ENCODE data around the gene CSTPP1.
"Not testable (repeated sequence)": the region's sequence is repeated elsewhere in the genome, so short reads cannot be mapped to it uniquely, and the experiment has no call there.

The CSTPP1 gene

GRCh38 chr11:47071791-47072261 is 135.3 kb downstream of the CSTPP1 start:
- Histone ChIP-seq H3K9me2 (ENCODE audit: low read depth, low read length) (no peaks in the 10 kb centered on the region), H4K20me1 (ENCODE audit: insufficient read depth, low read length) (no peaks in the 10 kb centered on the region), H3K27me3 (ENCODE audit: insufficient read depth, low read length) (no peaks in the 10 kb centered on the region), H3K9me3 (ENCODE audit: low read length) (no peaks in the 10 kb centered on the region), H3K4me3 (ENCODE audit: low read depth, low read length, poor library complexity, severe bottlenecking) (no peak overlapping the region), H3K36me3 (ENCODE audit: insufficient read depth, low read length) (no peaks in the 10 kb centered on the region), H2AFZ (ENCODE audit: low read length) (no peak overlapping the region), H3K4me2 (ENCODE audit: low read length) (no peak overlapping the region), H3K79me2 (ENCODE audit: insufficient read depth, low read length) (no peaks in the 10 kb centered on the region), H3K9ac (ENCODE audit: low read length) (no peak overlapping the region), H3K27ac (ENCODE audit: low read depth, low read length, poor library complexity, severe bottlenecking) (no peak overlapping the region), H3K4me1 (ENCODE audit: insufficient read depth, low read length, severe bottlenecking) (no peaks in the 10 kb centered on the region), H3F3A (ENCODE audit: insufficient read depth, low read length) (no peaks in the 10 kb centered on the region)
- TF ChIP-seq EZH2 (IDR thresholded peaks at IDR 0.05; ENCODE audit: borderline replicate concordance, low read length): no peak
- TF ChIP-seq CTCF (IDR thresholded peaks at IDR 0.05; ENCODE audit: low read length): no peak

- Histone ChIP-seq H3K4me2 (ENCODE audit: low read length) (no peak overlapping the region), H3K4me1 (ENCODE audit: insufficient read depth, low read length, severe bottlenecking) (no peaks in the 10 kb centered on the region)
- TF ChIP-seq CTCF (IDR thresholded peaks at IDR 0.05; ENCODE audit: low read length) (no peak), EZH2 (IDR thresholded peaks at IDR 0.05; ENCODE audit: borderline replicate concordance, low read length) (no peak)
Measured at GRCh38 chr11:47078751-47079521, 142.4 kb downstream of the CSTPP1 start.

GRCh38 chr11:47080775-47081174 is 144.2 kb downstream of the CSTPP1 start:
- not testable (repeated sequence) for H3K9me2 ChIP-seq (ENCODE audit: low read depth, low read length); H3F3A ChIP-seq (ENCODE audit: insufficient read depth, low read length); H3K79me2 ChIP-seq (ENCODE audit: insufficient read depth, low read length); H3K36me3 ChIP-seq (ENCODE audit: insufficient read depth, low read length); H3K9ac ChIP-seq (ENCODE audit: low read length); H3K27ac ChIP-seq (ENCODE audit: low read depth, low read length, poor library complexity, severe bottlenecking); H2AFZ ChIP-seq (ENCODE audit: low read length); H4K20me1 ChIP-seq (ENCODE audit: insufficient read depth, low read length); H3K4me1 ChIP-seq (ENCODE audit: insufficient read depth, low read length, severe bottlenecking); H3K27me3 ChIP-seq (ENCODE audit: insufficient read depth, low read length); H3K9me3 ChIP-seq (ENCODE audit: low read length); H3K4me2 ChIP-seq (ENCODE audit: low read length); H3K4me3 ChIP-seq (ENCODE audit: low read depth, low read length, poor library complexity, severe bottlenecking)

More at GRCh38 chr11:47078751-47079521, 142.4 kb downstream of the CSTPP1 start:
- H3K27me3 ChIP-seq (ENCODE audit: insufficient read depth, low read length): no peaks in the 10 kb centered on the region
- H3K9ac ChIP-seq (ENCODE audit: low read length): no peak overlapping the region
- H3F3A ChIP-seq (ENCODE audit: insufficient read depth, low read length): no peaks in the 10 kb centered on the region
- no peaks in the 10 kb centered on the region for H3K9me2 ChIP-seq (ENCODE audit: low read depth, low read length)
- H3K4me3 ChIP-seq (ENCODE audit: low read depth, low read length, poor library complexity, severe bottlenecking): no peak overlapping the region
- H3K79me2 ChIP-seq (ENCODE audit: insufficient read depth, low read length): no peaks in the 10 kb centered on the region
- peaks cover 3% of the 10 kb centered on the region; the same call in 1 of the 2 replicates for H3K9me3 ChIP-seq (ENCODE audit: low read length)
- H4K20me1 ChIP-seq (ENCODE audit: insufficient read depth, low read length): no peaks in the 10 kb centered on the region
- H2AFZ ChIP-seq (ENCODE audit: low read length): no peak overlapping the region
- no peaks in the 10 kb centered on the region; the same call in 1 of the 2 replicates for H3K36me3 ChIP-seq (ENCODE audit: insufficient read depth, low read length)
- no peak overlapping the region for H3K27ac ChIP-seq (ENCODE audit: low read depth, low read length, poor library complexity, severe bottlenecking)

- Histone ChIP-seq H3K36me3 (ENCODE audit: insufficient read depth, low read length) (no peaks in the 10 kb centered on the region; the same call in 1 of the 2 replicates), H3K4me1 (ENCODE audit: insufficient read depth, low read length, severe bottlenecking) (peaks cover 7% of the 10 kb centered on the region), H3K27ac (ENCODE audit: low read depth, low read length, poor library complexity, severe bottlenecking) (no peak overlapping the region), H3K27me3 (ENCODE audit: insufficient read depth, low read length) (no peaks in the 10 kb centered on the region), H3F3A (ENCODE audit: insufficient read depth, low read length) (no peaks in the 10 kb centered on the region), H3K4me3 (ENCODE audit: low read depth, low read length, poor library complexity, severe bottlenecking) (no peak overlapping the region), H3K79me2 (ENCODE audit: insufficient read depth, low read length) (no peaks in the 10 kb centered on the region), H2AFZ (ENCODE audit: low read length) (no peak overlapping the region), H3K9me2 (ENCODE audit: low read depth, low read length) (no peaks in the 10 kb centered on the region), H3K9ac (ENCODE audit: low read length) (no peak overlapping the region), H4K20me1 (ENCODE audit: insufficient read depth, low read length) (no peaks in the 10 kb centered on the region), H3K9me3 (ENCODE audit: low read length) (peaks cover 3% of the 10 kb centered on the region; the same call in 1 of the 2 replicates), H3K4me2 (ENCODE audit: low read length) (no peak overlapping the region)
- TF ChIP-seq CTCF (IDR thresholded peaks at IDR 0.05; ENCODE audit: low read length) (no peak), EZH2 (IDR thresholded peaks at IDR 0.05; ENCODE audit: borderline replicate concordance, low read length) (no peak)
Measured at GRCh38 chr11:47083913-47084312, 147.4 kb downstream of the CSTPP1 start.

All from OCI-LY1 (cell line).